ENCODE measurements around the gene CLMN. TPM values are rescaled to one million over a fixed set of nuclear protein-coding genes. Genes with fewer than 3 reads are reported as not detected.

The CLMN gene
- total and polyA plus RNA-seq, 2 of the 13 experiments (the other 11 are each of a cell fraction or from before 2014, with no cell fraction given): 15.1 to 16.7 TPM

DNA sequence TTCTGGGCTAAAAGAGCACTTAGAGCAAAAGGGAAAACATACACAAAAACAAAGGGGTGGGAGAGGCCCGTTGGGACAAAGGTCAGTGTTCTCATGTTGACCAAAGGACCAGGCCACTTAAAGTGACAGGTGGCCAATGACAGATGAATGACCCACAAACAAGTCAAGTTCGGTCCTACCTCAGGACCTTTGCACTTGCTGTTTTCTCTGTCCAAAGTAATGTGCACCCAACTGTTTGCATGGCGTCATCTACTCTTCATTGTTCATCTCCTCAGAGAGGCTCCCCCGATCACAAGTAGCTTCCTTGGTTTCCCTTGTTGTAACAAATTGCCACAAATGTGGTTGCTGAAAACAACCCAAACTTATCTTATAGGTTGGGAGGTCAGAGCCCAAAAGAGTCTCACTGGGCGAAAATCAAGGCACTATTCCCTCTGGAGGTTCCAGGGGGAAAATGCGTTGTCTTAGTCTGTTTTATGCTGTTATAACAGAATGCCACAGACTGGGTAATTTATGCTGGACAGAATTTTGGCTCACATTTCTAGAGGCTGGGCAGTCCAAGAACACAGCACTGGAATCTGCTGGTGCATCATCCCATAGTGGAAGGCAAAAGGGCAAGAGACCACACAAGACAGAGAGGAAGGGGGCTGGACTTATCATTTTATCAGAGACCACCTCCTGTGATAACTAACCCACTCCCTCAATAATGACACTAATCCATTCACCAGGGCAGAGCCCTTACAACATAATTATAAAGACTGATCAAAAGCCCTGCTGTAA lies 23.9 kb downstream of the CLMN start (continued):
- peak; percentile 73; the same call in 1 of the 2 replicates for TF ChIP-seq EHMT2 (IDR thresholded peaks at IDR 0.05; ENCODE audit: borderline replicate concordance, low read depth, low read length)
- peak; percentile 4; the same call in 1 of the 2 replicates for TF ChIP-seq TFAP4 (IDR thresholded peaks at IDR 0.05; ENCODE audit: borderline replicate concordance, low read depth)
- TF ChIP-seq ATF6 (CRISPR knock-in tag; conservative IDR thresholded peaks at IDR 0.05): no peak
- peak; percentile 59; the same call in 1 of the 2 replicates for TF ChIP-seq HOXA3 (CRISPR knock-in tag; IDR thresholded peaks at IDR 0.05)
- TF ChIP-seq, protein P1, sequence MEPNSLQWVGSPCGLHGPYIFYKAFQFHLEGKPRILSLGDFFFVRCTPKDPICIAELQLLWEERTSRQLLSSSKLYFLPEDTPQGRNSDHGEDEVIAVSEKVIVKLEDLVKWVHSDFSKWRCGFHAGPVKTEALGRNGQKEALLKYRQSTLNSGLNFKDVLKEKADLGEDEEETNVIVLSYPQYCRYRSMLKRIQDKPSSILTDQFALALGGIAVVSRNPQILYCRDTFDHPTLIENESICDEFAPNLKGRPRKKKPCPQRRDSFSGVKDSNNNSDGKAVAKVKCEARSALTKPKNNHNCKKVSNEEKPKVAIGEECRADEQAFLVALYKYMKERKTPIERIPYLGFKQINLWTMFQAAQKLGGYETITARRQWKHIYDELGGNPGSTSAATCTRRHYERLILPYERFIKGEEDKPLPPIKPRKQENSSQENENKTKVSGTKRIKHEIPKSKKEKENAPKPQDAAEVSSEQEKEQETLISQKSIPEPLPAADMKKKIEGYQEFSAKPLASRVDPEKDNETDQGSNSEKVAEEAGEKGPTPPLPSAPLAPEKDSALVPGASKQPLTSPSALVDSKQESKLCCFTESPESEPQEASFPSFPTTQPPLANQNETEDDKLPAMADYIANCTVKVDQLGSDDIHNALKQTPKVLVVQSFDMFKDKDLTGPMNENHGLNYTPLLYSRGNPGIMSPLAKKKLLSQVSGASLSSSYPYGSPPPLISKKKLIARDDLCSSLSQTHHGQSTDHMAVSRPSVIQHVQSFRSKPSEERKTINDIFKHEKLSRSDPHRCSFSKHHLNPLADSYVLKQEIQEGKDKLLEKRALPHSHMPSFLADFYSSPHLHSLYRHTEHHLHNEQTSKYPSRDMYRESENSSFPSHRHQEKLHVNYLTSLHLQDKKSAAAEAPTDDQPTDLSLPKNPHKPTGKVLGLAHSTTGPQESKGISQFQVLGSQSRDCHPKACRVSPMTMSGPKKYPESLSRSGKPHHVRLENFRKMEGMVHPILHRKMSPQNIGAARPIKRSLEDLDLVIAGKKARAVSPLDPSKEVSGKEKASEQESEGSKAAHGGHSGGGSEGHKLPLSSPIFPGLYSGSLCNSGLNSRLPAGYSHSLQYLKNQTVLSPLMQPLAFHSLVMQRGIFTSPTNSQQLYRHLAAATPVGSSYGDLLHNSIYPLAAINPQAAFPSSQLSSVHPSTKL (CRISPR knock-in tag; IDR thresholded peaks at IDR 0.05): peak; percentile 76; the same call in 1 of the 2 replicates
- TF ChIP-seq CEBPB (IDR thresholded peaks at IDR 0.05; ENCODE audit: borderline replicate concordance, low read depth, low read length): no peak
- TF ChIP-seq CHD4 (IDR thresholded peaks at IDR 0.05; ENCODE audit: borderline replicate concordance, low read length): peak; percentile 98; the same call in 1 of the 2 replicates
- TF ChIP-seq KLF15 (CRISPR knock-in tag; IDR thresholded peaks at IDR 0.05; ENCODE audit: borderline replicate concordance): no peak
- peak; percentile 81 for TF ChIP-seq PPARG (CRISPR knock-in tag; conservative IDR thresholded peaks at IDR 0.05)
- 0 out of 2 replicates have a peak, but pooled peaks have one; percentile 25 for TF ChIP-seq KDM3A (CRISPR knock-in tag; IDR thresholded peaks at IDR 0.05; ENCODE audit: low read depth)
- peak; percentile 29; the same call in 1 of the 2 replicates for TF ChIP-seq ZFP90 (CRISPR knock-in tag; IDR thresholded peaks at IDR 0.05; ENCODE audit: borderline replicate concordance)
- peak; percentile 54; the same call in 1 of the 2 replicates for TF ChIP-seq SIX1 (CRISPR knock-in tag; IDR thresholded peaks at IDR 0.05; ENCODE audit: borderline replicate concordance)
- TF ChIP-seq HDAC1 (CRISPR knock-in tag; IDR thresholded peaks at IDR 0.05): peak; percentile 89
- peak; percentile 79; the same call in 1 of the 2 replicates for TF ChIP-seq SIX4 (CRISPR knock-in tag; IDR thresholded peaks at IDR 0.05)
- TF ChIP-seq HDAC6 (IDR thresholded peaks at IDR 0.05; ENCODE audit: low read depth, low read length): no peak
- TF ChIP-seq GFI1 (CRISPR knock-in tag; IDR thresholded peaks at IDR 0.05; ENCODE audit: borderline replicate concordance): peak; percentile 48; the same call in 1 of the 2 replicates
- no peak for TF ChIP-seq HMGXB4 (CRISPR knock-in tag; IDR thresholded peaks at IDR 0.05; ENCODE audit: borderline replicate concordance in 1 of 2, low read depth in 1 of 2)
- peak; percentile 81 for TF ChIP-seq NCOA2 (CRISPR knock-in tag; IDR thresholded peaks at IDR 0.05)
- peak; percentile 95 for TF ChIP-seq HNF4A (CRISPR knock-in tag; IDR thresholded peaks at IDR 0.05)
- TF ChIP-seq FOXK2 (IDR thresholded peaks at IDR 0.05): peak; percentile 57; the same call in 1 of the 2 replicates
- TF ChIP-seq RXRB (CRISPR knock-in tag; IDR thresholded peaks at IDR 0.05; ENCODE audit: borderline replicate concordance): peak; percentile 87

Data from HepG2 (cell line).